ENCODE data around the gene TOPORS.

TOPORS gene

GRCh38 chr9:32580631-32581300 is 28.4 kb upstream of the TOPORS start:
- H3K27ac ChIP-seq: no peak overlapping the region
- H3K36me3 ChIP-seq (ENCODE audit: control insufficient read depth, insufficient read depth, low read length): no peaks in the 10 kb centered on the region
- TF ChIP-seq, protein P1, sequence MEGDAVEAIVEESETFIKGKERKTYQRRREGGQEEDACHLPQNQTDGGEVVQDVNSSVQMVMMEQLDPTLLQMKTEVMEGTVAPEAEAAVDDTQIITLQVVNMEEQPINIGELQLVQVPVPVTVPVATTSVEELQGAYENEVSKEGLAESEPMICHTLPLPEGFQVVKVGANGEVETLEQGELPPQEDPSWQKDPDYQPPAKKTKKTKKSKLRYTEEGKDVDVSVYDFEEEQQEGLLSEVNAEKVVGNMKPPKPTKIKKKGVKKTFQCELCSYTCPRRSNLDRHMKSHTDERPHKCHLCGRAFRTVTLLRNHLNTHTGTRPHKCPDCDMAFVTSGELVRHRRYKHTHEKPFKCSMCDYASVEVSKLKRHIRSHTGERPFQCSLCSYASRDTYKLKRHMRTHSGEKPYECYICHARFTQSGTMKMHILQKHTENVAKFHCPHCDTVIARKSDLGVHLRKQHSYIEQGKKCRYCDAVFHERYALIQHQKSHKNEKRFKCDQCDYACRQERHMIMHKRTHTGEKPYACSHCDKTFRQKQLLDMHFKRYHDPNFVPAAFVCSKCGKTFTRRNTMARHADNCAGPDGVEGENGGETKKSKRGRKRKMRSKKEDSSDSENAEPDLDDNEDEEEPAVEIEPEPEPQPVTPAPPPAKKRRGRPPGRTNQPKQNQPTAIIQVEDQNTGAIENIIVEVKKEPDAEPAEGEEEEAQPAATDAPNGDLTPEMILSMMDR (IDR thresholded peaks at IDR 0.05): no peak
- H3K9ac ChIP-seq: no peak overlapping the region
- no peak overlapping the region for H3K4me3 ChIP-seq (ENCODE audit: low read depth, low read length)
- H3K4me2 ChIP-seq (ENCODE audit: low read length): no peak overlapping the region
- H3K4me1 ChIP-seq: no peaks in the 10 kb centered on the region
- H3K9me3 ChIP-seq (ENCODE audit: control insufficient read depth, low read length): no peaks in the 10 kb centered on the region
- no peaks in the 10 kb centered on the region for H3K79me2 ChIP-seq
- H2AFZ ChIP-seq: no peak overlapping the region
- H3K27me3 ChIP-seq (ENCODE audit: control insufficient read depth, insufficient read depth, low read length): no peaks in the 10 kb centered on the region

- TF ChIP-seq, protein P1 (IDR thresholded peaks at IDR 0.05): peak; percentile 78
- no peak overlapping the region for H3K27ac ChIP-seq
- no peaks in the 10 kb centered on the region for H3K9me3 ChIP-seq (ENCODE audit: control insufficient read depth, low read length)
- peak overlapping the region; percentile 2 for H3K4me3 ChIP-seq (ENCODE audit: low read depth, low read length)
- no peaks in the 10 kb centered on the region for H3K27me3 ChIP-seq (ENCODE audit: control insufficient read depth, insufficient read depth, low read length)
- H3K9ac ChIP-seq: no peak overlapping the region
- H3K36me3 ChIP-seq (ENCODE audit: control insufficient read depth, insufficient read depth, low read length): no peaks in the 10 kb centered on the region
- no peak overlapping the region for H3K4me2 ChIP-seq (ENCODE audit: low read length)
- H3K79me2 ChIP-seq: no peaks in the 10 kb centered on the region
- no peaks in the 10 kb centered on the region for H3K4me1 ChIP-seq
- H2AFZ ChIP-seq: no peak overlapping the region
These were observed 27.4 kb upstream of the TOPORS start for GRCh38 chr9:32579706-32580331.

- Histone ChIP-seq H3K27me3 (ENCODE audit: control insufficient read depth, insufficient read depth, low read length) (no peaks in the 10 kb centered on the region), H3K27ac (no peak overlapping the region), H3K79me2 (no peaks in the 10 kb centered on the region), H3K4me2 (ENCODE audit: low read length) (no peak overlapping the region), H3K36me3 (ENCODE audit: control insufficient read depth, insufficient read depth, low read length) (no peaks in the 10 kb centered on the region), H3K4me3 (ENCODE audit: low read depth, low read length) (no peak overlapping the region), H2AFZ (no peak overlapping the region), H3K9me3 (ENCODE audit: control insufficient read depth, low read length) (no peaks in the 10 kb centered on the region), H3K9ac (no peak overlapping the region), H3K4me1 (no peaks in the 10 kb centered on the region)
- TF ChIP-seq, protein P1 (IDR thresholded peaks at IDR 0.05): no peak
These were observed 26.6 kb upstream of the TOPORS start for GRCh38 chr9:32578976-32579375.

- H2AFZ ChIP-seq: no peak overlapping the region
- H3K4me3 ChIP-seq (ENCODE audit: low read depth, low read length): no peak overlapping the region
- no peaks in the 10 kb centered on the region for H3K36me3 ChIP-seq (ENCODE audit: control insufficient read depth, insufficient read depth, low read length)
- H3K9me3 ChIP-seq (ENCODE audit: control insufficient read depth, low read length): no peaks in the 10 kb centered on the region
- TF ChIP-seq, protein P1 (IDR thresholded peaks at IDR 0.05): no peak
- no peak overlapping the region for H3K27ac ChIP-seq
- H3K4me1 ChIP-seq: no peaks in the 10 kb centered on the region
- H3K27me3 ChIP-seq (ENCODE audit: control insufficient read depth, insufficient read depth, low read length): no peaks in the 10 kb centered on the region
- H3K9ac ChIP-seq: no peak overlapping the region
- H3K4me2 ChIP-seq (ENCODE audit: low read length): no peak overlapping the region
- peaks cover 2% of the 10 kb centered on the region for H3K79me2 ChIP-seq
These were observed 24.9 kb upstream of the TOPORS start for GRCh38 chr9:32577316-32577715.

DNA sequence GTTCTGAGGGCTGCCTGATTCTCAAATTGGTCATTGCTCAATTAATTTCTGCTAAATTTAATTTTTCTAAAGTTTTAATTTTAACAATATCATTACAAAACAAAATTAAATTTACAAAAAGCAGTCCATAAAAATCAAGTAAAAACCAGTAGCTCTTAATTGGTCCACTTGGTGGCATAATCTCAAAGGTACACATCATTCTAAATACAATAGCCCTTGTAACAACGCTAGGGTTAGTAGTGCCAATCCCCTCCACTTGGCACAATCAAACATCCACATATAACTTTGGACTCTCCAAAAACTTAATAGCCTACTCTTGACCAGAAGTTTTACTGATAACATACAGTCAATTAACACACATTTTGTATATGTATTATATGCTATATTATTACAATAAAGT is 22.5 kb upstream of the TOPORS start:
- Histone ChIP-seq H3K9me3 (ENCODE audit: control insufficient read depth, low read length) (no peaks in the 10 kb centered on the region), H3K27ac (no peak overlapping the region), H2AFZ (no peak overlapping the region), H3K4me3 (ENCODE audit: low read depth, low read length) (no peak overlapping the region), H3K79me2 (peaks cover 9% of the 10 kb centered on the region), H3K4me2 (ENCODE audit: low read length) (no peak overlapping the region), H3K4me1 (peaks cover 5% of the 10 kb centered on the region), H3K9ac (no peak overlapping the region), H3K36me3 (ENCODE audit: control insufficient read depth, insufficient read depth, low read length) (no peaks in the 10 kb centered on the region), H3K27me3 (ENCODE audit: control insufficient read depth, insufficient read depth, low read length) (no peaks in the 10 kb centered on the region)
- TF ChIP-seq, protein P1 (IDR thresholded peaks at IDR 0.05): no peak

All from parathyroid adenoma (tissue), 2 donors.